IPS-18a (cell line): ENCODE data around the gene ACY1.
A peak's percentile ranks its signal among the peaks of the same experiment; 100 is the strongest.

Source experiments
- H3K27ac ChIP-seq: one replicate; pipeline ENCODE4 v1.5.1; 2013; ENCODE audit warnings: low read length
- H3K27me3 ChIP-seq: one replicate; pipeline ENCODE4 v1.6.1; 2013; ENCODE audit warnings: mild to moderate bottlenecking, low read length; ENCODE audit not compliant: control insufficient read depth, insufficient read depth
- H3K36me3 ChIP-seq: one replicate; pipeline ENCODE4 v1.6.1; 2013; ENCODE audit warnings: low read depth, low read length; ENCODE audit not compliant: control insufficient read depth
- H3K4me1 ChIP-seq: one replicate; pipeline ENCODE4 v1.6.1; 2013; ENCODE audit warnings: low read depth, low read length; ENCODE audit not compliant: control insufficient read depth
- H3K4me3 ChIP-seq: one replicate; pipeline ENCODE4 v1.5.1; 2013; ENCODE audit warnings: low read length
- H3K9ac ChIP-seq: one replicate; pipeline ENCODE4 v1.6.1; 2013; ENCODE audit warnings: mild to moderate bottlenecking, low read length, moderate library complexity
- H3K9me3 ChIP-seq: one replicate; pipeline ENCODE4 v1.6.1; 2013; ENCODE audit warnings: low read depth, low read length; ENCODE audit not compliant: control insufficient read depth

ACY1 gene

DNA sequence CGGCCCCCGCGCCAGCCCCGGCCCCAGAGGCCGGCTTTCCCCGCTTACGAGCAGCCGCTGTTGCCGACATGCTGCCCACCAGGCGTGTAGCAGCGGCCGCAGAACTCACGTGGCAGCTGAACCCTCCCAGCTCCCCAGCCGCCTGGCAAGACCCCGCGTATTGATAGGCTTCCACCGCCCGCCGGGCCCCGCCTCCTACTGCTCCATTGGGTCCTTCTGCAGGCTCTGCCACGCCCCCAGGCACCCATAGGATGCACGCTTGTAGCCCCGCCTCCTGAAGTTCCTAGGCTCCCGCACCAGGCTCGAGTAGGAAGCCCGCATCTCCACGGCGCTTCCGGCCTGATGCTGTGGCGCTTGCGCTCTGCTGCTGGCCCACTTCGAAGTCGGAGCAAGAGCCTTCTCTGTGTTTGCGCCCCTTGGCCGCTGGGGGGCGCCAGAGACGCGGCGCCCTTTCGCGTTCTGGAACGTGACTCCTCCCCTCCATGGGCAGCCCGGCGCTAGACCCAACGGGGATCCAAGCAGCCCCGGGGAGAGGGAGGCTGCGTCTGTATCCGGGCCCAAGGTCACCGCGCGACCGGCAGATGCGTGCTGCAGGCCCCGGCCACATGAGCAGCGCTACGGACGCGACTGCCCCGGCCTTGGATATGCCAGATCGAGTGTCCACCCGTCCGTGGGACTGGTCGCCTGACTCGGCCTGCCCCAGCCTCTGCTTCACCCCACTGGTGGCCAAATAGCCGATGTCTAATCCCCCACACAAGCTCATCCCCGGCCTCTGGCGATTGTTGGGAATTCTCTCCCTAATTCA is 41.3 kb upstream of the ACY1 start, which contains the start of the genes PARP3 and RRP9:
TSS of gene PARP3 (plus strand) at position 566 of the 805 bp plus-strand sequence. CDS start 993 bp downstream, outside the sequence.
TSS of gene RRP9 (minus strand) at position 107 of the 805 bp plus-strand sequence. CDS start at position 70, 37 bp downstream.
- Histone ChIP-seq H3K27ac (no peak within 1 kb of the TSS), H3K36me3 (peaks cover 23% of the 10 kb centered on the region), H3K4me1 (peaks cover 5% of the 10 kb centered on the region), H3K4me3 (peak within 1 kb of the TSS; percentile 90), H3K27me3 (no peaks in the 10 kb centered on the region), H3K9me3 (no peaks in the 10 kb centered on the region), H3K9ac (peak within 1 kb of the TSS; percentile 83)

DNA sequence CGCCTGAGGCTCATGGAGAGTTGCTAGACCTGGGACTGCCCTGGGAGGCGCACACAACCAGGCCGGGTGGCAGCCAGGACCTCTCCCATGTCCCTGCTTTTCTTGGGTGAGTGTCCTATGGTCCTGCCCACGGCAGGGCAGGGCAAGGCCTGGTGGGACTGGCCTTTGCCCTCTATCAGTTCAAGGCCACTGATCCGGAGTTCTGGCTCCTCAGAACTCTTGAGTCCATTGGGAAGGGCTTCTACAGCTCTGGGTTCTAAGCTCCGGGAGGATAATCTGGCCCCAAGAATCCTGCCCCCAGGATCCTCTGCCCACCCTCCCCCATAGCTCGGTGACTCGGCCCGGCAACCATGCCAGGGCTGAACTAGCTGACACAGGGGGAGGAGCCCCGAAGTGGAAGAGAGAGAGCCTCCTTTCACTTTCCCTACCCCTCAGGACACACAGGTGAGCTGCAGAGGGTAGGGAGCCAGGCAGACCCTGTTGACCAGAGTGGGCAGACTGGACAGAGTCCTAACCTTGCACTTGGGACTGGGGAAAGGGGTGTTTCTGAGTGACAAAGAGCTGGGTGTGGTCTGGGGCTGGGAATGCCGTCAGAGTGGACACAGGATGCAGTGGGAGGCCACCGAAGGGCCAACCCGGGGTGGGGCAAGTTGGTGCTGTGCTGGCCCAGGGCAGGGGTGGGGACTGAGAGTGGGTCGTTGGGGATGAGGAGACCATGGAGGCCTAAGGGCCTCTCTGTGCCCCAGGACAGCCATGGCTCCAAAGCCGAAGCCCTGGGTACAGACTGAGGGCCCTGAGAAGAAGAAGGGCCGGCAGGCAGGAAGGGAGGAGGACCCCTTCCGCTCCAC is 40.5 kb upstream of the ACY1 start:
- Histone ChIP-seq H3K27me3 (no peaks in the 10 kb centered on the region), H3K9me3 (no peaks in the 10 kb centered on the region), H3K9ac (no peak overlapping the region), H3K27ac (no peak overlapping the region), H3K36me3 (peaks cover 15% of the 10 kb centered on the region), H3K4me1 (peaks cover 5% of the 10 kb centered on the region), H3K4me3 (peak overlapping the region; percentile 49)

DNA sequence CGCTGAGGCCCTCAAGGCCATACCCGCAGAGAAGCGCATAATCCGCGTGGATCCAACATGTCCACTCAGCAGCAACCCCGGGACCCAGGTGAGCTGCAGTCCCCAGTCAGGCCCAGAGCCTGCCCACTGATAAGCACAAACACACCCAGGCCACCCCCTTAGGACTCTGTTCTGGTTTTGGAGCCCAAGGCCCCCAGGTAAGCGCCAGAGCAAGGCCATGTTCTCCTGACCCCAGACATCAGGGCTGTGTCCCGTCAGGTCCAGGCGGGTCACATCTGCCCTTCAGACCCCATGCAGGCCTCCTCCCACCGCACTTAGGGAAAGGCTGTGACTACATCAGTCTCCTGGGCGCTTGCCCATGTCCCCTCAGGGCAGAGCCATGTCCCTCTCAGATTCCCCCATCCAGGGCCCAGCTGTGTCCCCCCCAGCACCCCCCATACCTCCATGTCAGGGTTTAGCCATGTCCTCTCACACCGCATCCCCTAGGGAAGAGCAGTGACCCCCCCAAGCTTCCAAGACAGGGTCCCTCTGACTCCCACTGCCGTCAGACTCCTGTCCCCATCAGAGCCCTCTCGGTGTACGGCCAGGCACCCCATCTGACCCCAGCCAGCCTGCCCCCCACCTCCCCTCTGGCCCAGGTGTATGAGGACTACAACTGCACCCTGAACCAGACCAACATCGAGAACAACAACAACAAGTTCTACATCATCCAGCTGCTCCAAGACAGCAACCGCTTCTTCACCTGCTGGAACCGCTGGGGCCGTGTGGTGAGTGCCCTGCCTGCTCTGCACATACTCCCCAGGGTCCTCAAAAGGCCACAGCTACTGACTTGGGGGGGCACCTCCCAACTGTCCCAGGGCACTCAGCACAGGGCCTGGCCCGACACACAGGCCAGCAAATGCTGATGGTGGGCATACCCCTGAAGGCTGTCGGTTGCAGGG is 39.6 kb upstream of the ACY1 start:
- Histone ChIP-seq H3K4me3 (no peak overlapping the region), H3K4me1 (peaks cover 5% of the 10 kb centered on the region), H3K9me3 (no peaks in the 10 kb centered on the region), H3K27ac (no peak overlapping the region), H3K27me3 (no peaks in the 10 kb centered on the region), H3K36me3 (peaks cover 6% of the 10 kb centered on the region), H3K9ac (no peak overlapping the region)

- Histone ChIP-seq H3K27me3 (peaks cover 6% of the 10 kb centered on the region), H3K9ac (no peak overlapping the region), H3K4me1 (peaks cover 5% of the 10 kb centered on the region), H3K9me3 (no peaks in the 10 kb centered on the region), H3K4me3 (no peak overlapping the region), H3K27ac (no peak overlapping the region), H3K36me3 (no peaks in the 10 kb centered on the region)
Measured at GRCh38 chr3:51944451-51945021, 38.8 kb upstream of the ACY1 start.

GRCh38 chr3:51945031-51945840 is 38.1 kb upstream of the ACY1 start:
- H3K36me3 ChIP-seq = no peaks in the 10 kb centered on the region
- H3K27ac ChIP-seq = no peak overlapping the region
- peaks cover 6% of the 10 kb centered on the region for H3K27me3 ChIP-seq

GRCh38 chr3:51945926-51946705 is 37.2 kb upstream of the ACY1 start:
- H3K4me3 ChIP-seq = no peak overlapping the region
- peaks cover 5% of the 10 kb centered on the region for H3K4me1 ChIP-seq
- no peaks in the 10 kb centered on the region for H3K9me3 ChIP-seq
- no peak overlapping the region for H3K9ac ChIP-seq
- H3K27ac ChIP-seq = no peak overlapping the region
- H3K36me3 ChIP-seq = no peaks in the 10 kb centered on the region
- H3K27me3 ChIP-seq = peaks cover 12% of the 10 kb centered on the region

More at GRCh38 chr3:51945031-51945840, 38.1 kb upstream of the ACY1 start:
- Histone ChIP-seq H3K4me3 (no peak overlapping the region), H3K9ac (no peak overlapping the region), H3K4me1 (peaks cover 5% of the 10 kb centered on the region), H3K9me3 (no peaks in the 10 kb centered on the region)

- Histone ChIP-seq H3K4me3 (no peak overlapping the region), H3K4me1 (peaks cover 5% of the 10 kb centered on the region), H3K9me3 (no peaks in the 10 kb centered on the region), H3K27ac (no peak overlapping the region), H3K27me3 (peaks cover 16% of the 10 kb centered on the region), H3K36me3 (no peaks in the 10 kb centered on the region), H3K9ac (no peak overlapping the region)
Measured at GRCh38 chr3:51946796-51947195, 36.5 kb upstream of the ACY1 start.

DNA sequence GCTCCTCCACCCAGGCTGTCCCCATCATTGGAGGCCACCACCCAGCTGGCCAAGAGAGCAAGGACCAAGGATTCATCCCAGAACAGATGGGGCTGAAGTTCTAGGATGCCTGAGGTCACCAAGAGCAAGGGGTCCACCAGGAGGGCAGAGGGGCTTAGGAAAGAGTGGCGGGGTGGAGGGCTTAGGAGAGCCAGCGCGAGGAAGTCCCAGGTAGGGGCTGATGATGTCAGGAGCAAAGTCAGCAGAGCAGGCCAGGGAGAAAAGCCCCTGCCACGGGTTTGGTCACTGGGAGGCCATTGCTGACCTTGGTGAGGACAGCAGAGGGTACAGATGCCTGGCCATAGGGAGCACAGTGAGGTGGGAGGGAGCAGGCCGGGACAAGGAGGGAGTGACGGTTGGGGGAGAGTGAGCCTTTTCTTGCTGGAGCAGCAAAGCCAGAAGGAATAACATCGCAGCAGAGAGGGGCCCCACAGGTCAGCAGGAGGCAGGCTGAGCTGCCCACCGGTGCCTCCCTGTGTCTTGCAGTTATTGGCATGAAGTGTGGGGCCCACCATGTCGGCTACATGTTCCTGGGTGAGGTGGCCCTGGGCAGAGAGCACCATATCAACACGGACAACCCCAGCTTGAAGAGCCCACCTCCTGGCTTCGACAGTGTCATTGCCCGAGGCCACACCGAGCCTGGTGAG is 36.0 kb upstream of the ACY1 start:
- H3K9ac ChIP-seq = no peak overlapping the region
- peaks cover 16% of the 10 kb centered on the region for H3K27me3 ChIP-seq
- H3K4me1 ChIP-seq = peaks cover 3% of the 10 kb centered on the region
- H3K36me3 ChIP-seq = no peaks in the 10 kb centered on the region
- no peak overlapping the region for H3K27ac ChIP-seq
- H3K9me3 ChIP-seq = no peaks in the 10 kb centered on the region
- no peak overlapping the region for H3K4me3 ChIP-seq

DNA sequence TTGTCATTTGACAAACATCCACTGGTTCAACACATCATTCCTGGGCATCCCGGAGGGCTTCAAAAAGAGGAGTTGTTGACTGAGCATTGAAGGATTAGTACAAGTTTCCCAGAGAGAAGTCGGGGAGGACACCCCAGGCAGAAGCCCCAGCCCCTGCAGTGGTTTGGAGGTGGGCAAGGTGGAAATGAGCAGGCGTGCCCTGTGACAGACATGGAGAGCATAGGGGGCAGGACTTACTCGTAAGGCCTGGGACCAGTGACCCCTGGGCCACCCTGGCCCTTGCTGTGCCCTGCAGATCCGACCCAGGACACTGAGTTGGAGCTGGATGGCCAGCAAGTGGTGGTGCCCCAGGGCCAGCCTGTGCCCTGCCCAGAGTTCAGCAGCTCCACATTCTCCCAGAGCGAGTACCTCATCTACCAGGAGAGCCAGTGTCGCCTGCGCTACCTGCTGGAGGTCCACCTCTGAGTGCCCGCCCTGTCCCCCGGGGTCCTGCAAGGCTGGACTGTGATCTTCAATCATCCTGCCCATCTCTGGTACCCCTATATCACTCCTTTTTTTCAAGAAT is 35.2 kb upstream of the ACY1 start:
- Histone ChIP-seq H3K27ac (no peak overlapping the region), H3K4me3 (no peak overlapping the region), H3K9me3 (no peaks in the 10 kb centered on the region), H3K36me3 (no peaks in the 10 kb centered on the region), H3K27me3 (peaks cover 17% of the 10 kb centered on the region), H3K4me1 (no peaks in the 10 kb centered on the region), H3K9ac (no peak overlapping the region)
